Activated naive CD4-positive, alpha-beta T cell treated with anti-CD3 and anti-CD28 coated beads, Interleukin-2, amount 50 U/mL, for 24 hours (primary cell): ENCODE data around the gene PLA2R1.

Experiments
- H3K27ac Mint-ChIP-seq: one replicate; pipeline ENCODE4 v1.8.0; 2021; ENCODE audit warnings: mild to moderate bottlenecking, mixed read lengths
- H3K27me3 Mint-ChIP-seq: one replicate; pipeline ENCODE4 v1.8.0; 2021; ENCODE audit warnings: mixed read lengths
- H3K36me3 Mint-ChIP-seq: one replicate; pipeline ENCODE4 v1.8.0; 2021; ENCODE audit warnings: mixed read lengths
- H3K4me1 Mint-ChIP-seq: one replicate; pipeline ENCODE4 v1.8.0; 2021; ENCODE audit warnings: mixed read lengths
- H3K4me3 Mint-ChIP-seq: one replicate; pipeline ENCODE4 v1.8.0; 2021; ENCODE audit warnings: mild to moderate bottlenecking, mixed read lengths
- H3K9me3 Mint-ChIP-seq: one replicate; pipeline ENCODE4 v1.8.0; 2021; ENCODE audit warnings: mixed read lengths

Gene PLA2R1

GRCh38 chr2:160019374-160020090 lies 42.9 kb downstream of the PLA2R1 start:
- Mint-ChIP-seq H3K4me3 (no peak overlapping the region), H3K9me3 (no peaks in the 10 kb centered on the region), H3K36me3 (no peaks in the 10 kb centered on the region), H3K4me1 (no peaks in the 10 kb centered on the region), H3K27ac (no peak overlapping the region), H3K27me3 (peaks cover 15% of the 10 kb centered on the region)

DNA sequence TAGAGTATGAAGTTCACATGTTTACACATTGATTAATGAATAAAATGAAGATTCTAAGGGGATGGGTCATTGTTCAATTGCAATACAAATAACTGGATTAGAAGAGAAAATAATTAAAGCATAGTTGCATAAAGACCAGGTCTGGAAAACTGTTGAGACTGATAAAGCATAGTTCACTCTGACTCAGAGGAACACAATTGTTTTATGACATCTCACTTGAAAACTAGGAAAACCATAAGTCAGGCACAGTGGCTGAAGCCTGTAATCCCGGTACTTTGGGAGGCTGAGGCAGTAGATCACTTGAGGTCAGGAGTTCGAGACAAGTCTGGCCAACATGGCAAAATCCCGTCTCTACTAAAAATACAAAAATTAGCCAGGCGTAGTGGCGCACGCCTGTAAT lies 46.7 kb downstream of the PLA2R1 start:
- Mint-ChIP-seq H3K4me1 (no peaks in the 10 kb centered on the region), H3K9me3 (no peaks in the 10 kb centered on the region), H3K27me3 (peaks cover 11% of the 10 kb centered on the region), H3K4me3 (no peak overlapping the region), H3K36me3 (no peaks in the 10 kb centered on the region), H3K27ac (no peak overlapping the region)

- Mint-ChIP-seq H3K36me3 (no peaks in the 10 kb centered on the region), H3K4me1 (no peaks in the 10 kb centered on the region), H3K9me3 (peaks cover 3% of the 10 kb centered on the region), H3K27ac (no peak overlapping the region), H3K4me3 (no peak overlapping the region), H3K27me3 (peaks cover 14% of the 10 kb centered on the region)
Measured at GRCh38 chr2:160014227-160014626, 48.2 kb downstream of the PLA2R1 start.

- H3K27ac Mint-ChIP-seq = no peak overlapping the region
- no peaks in the 10 kb centered on the region for H3K4me1 Mint-ChIP-seq
- H3K36me3 Mint-ChIP-seq = no peaks in the 10 kb centered on the region
- H3K9me3 Mint-ChIP-seq = peaks cover 5% of the 10 kb centered on the region
- no peak overlapping the region for H3K4me3 Mint-ChIP-seq
- H3K27me3 Mint-ChIP-seq = peaks cover 20% of the 10 kb centered on the region
Measured at GRCh38 chr2:160010361-160011145, 51.9 kb downstream of the PLA2R1 start.

DNA sequence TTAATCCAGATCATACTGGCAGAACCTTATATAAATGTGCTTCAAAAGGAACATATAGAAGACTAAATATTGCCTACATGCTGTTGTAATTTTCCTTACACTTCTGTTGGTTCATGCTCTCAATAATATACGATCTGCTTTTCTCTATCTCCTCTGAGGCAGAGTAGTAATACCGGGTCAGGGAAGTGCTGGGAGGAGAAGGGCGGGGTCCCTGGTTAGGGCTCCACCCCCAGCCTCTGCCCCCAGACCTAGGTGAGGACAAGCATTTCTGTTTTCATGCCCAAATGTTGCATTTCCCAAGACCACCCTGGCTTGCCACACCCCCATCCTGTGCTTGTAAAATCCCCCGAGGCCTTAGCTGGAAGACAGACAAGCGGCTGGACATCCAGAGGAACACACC lies 55.3 kb downstream of the PLA2R1 start:
- H3K9me3 Mint-ChIP-seq = peaks cover 5% of the 10 kb centered on the region
- H3K4me1 Mint-ChIP-seq = no peaks in the 10 kb centered on the region
- no peak overlapping the region for H3K4me3 Mint-ChIP-seq
- H3K36me3 Mint-ChIP-seq = no peaks in the 10 kb centered on the region
- peaks cover 13% of the 10 kb centered on the region for H3K27me3 Mint-ChIP-seq
- H3K27ac Mint-ChIP-seq = no peak overlapping the region

DNA sequence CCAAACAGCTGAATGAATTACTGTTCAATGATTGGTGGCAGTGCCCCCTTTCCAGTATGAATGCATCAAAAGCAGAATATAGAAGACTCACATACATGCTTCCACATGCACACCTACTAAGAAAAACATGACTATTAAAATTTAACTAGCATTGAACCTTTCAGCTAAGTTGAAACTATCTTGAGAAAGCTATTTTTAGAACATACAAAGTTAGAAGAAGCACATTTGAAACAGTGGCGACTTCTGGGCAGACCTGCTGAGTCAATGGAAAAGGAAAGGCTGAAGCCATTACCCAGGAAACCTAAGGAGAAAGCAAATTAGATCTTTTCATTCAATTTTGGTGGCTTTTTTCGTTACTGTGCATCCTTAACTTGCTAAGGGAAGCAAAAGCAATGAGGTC lies 55.9 kb downstream of the PLA2R1 start:
- H3K27me3 Mint-ChIP-seq = peaks cover 11% of the 10 kb centered on the region
- H3K4me1 Mint-ChIP-seq = no peaks in the 10 kb centered on the region
- H3K9me3 Mint-ChIP-seq = peaks cover 5% of the 10 kb centered on the region
- no peak overlapping the region for H3K27ac Mint-ChIP-seq
- H3K36me3 Mint-ChIP-seq = no peaks in the 10 kb centered on the region
- H3K4me3 Mint-ChIP-seq = no peak overlapping the region

- no peak overlapping the region for H3K4me3 Mint-ChIP-seq
- no peaks in the 10 kb centered on the region for H3K36me3 Mint-ChIP-seq
- peaks cover 11% of the 10 kb centered on the region for H3K27me3 Mint-ChIP-seq
- H3K9me3 Mint-ChIP-seq = peaks cover 5% of the 10 kb centered on the region
- H3K27ac Mint-ChIP-seq = no peak overlapping the region
- H3K4me1 Mint-ChIP-seq = no peaks in the 10 kb centered on the region
Measured at GRCh38 chr2:160005908-160006307, 56.5 kb downstream of the PLA2R1 start.

DNA sequence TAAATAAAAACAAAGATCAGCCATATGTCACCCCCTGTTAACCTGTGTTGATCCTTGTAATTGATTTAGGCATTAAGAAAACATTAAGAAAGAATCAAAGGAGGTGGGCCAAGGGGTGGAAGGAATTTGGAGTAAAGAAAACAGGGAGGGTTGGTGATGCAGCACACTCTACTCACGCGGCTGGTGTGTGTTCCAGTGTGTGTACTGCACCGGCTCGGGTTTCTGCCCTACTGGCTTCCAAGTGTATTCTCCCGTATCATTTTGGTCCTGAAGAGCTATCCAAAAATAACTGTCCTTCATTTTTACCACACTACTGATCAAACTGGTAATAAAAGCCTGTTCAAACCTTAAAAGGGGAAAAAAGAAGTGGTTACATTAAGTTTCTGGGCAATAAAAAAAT lies 56.9 kb downstream of the PLA2R1 start:
- Mint-ChIP-seq H3K4me3 (no peak overlapping the region), H3K27me3 (peaks cover 11% of the 10 kb centered on the region), H3K9me3 (peaks cover 6% of the 10 kb centered on the region), H3K4me1 (no peaks in the 10 kb centered on the region), H3K36me3 (no peaks in the 10 kb centered on the region), H3K27ac (no peak overlapping the region)

GRCh38 chr2:159998961-159999360 lies 63.5 kb downstream of the PLA2R1 start:
- Mint-ChIP-seq H3K9me3 (peaks cover 5% of the 10 kb centered on the region), H3K4me1 (no peaks in the 10 kb centered on the region), H3K36me3 (no peaks in the 10 kb centered on the region), H3K27ac (no peak overlapping the region), H3K27me3 (peaks cover 9% of the 10 kb centered on the region), H3K4me3 (no peak overlapping the region)

DNA sequence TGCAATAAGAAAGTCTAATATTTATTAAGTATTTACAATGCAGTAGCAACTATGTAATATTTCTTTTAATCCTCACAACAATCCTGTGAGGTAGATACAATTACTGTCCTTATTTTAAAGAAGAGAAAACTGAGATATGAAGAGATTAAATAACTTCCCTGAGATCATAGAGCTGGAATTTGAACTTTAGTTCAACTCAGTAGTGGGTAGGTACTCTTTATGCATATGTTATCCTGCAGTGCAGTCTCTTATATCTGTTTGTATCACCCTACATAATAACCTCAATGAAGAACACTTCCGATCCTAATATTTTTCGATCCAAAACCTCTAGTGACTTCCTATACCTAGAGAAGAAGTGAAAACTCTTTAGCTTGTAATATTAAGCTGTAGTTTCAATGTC lies 64.2 kb downstream of the PLA2R1 start:
- peaks cover 12% of the 10 kb centered on the region for H3K27me3 Mint-ChIP-seq
- H3K9me3 Mint-ChIP-seq = peaks cover 5% of the 10 kb centered on the region
- H3K4me3 Mint-ChIP-seq = no peak overlapping the region
- no peak overlapping the region for H3K27ac Mint-ChIP-seq
- no peaks in the 10 kb centered on the region for H3K4me1 Mint-ChIP-seq
- no peaks in the 10 kb centered on the region for H3K36me3 Mint-ChIP-seq

- Mint-ChIP-seq H3K9me3 (peaks cover 5% of the 10 kb centered on the region), H3K4me3 (no peak overlapping the region), H3K36me3 (no peaks in the 10 kb centered on the region), H3K27me3 (peaks cover 12% of the 10 kb centered on the region), H3K4me1 (no peaks in the 10 kb centered on the region), H3K27ac (no peak overlapping the region)
Measured at GRCh38 chr2:159996792-159997546, 65.4 kb downstream of the PLA2R1 start.

DNA sequence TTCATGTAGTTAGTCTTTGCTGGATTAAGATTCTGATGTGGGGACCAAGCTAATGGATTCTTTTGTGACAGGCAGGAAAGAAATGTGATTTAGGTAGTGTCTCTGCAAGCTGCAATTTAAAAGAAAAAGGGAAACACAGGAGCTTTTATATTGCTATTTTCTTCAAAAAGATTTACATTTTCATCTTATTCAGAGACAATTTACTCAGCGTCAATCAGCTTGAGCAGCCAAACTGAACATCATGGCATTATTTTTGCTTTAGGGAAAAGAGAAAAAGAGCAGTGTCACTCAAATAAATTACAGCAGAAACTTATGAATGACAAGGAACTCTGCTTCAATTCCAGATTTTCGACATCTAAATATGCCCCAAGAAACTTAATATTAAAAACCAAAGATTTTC lies 67.4 kb downstream of the PLA2R1 start:
- Mint-ChIP-seq H3K27me3 (peaks cover 12% of the 10 kb centered on the region), H3K4me1 (no peaks in the 10 kb centered on the region), H3K36me3 (no peaks in the 10 kb centered on the region), H3K9me3 (no peaks in the 10 kb centered on the region), H3K27ac (no peak overlapping the region), H3K4me3 (no peak overlapping the region)

GRCh38 chr2:159989249-159989648 lies 73.2 kb downstream of the PLA2R1 start:
- no peaks in the 10 kb centered on the region for H3K36me3 Mint-ChIP-seq

GRCh38 chr2:159988412-159988970 lies 73.9 kb downstream of the PLA2R1 start:
- Mint-ChIP-seq H3K27ac (no peak overlapping the region), H3K9me3 (no peaks in the 10 kb centered on the region), H3K27me3 (peaks cover 12% of the 10 kb centered on the region), H3K4me1 (no peaks in the 10 kb centered on the region), H3K4me3 (no peak overlapping the region), H3K36me3 (no peaks in the 10 kb centered on the region)

More at GRCh38 chr2:159989249-159989648, 73.2 kb downstream of the PLA2R1 start:
- Mint-ChIP-seq H3K27ac (no peak overlapping the region), H3K9me3 (no peaks in the 10 kb centered on the region), H3K4me3 (no peak overlapping the region), H3K4me1 (no peaks in the 10 kb centered on the region), H3K27me3 (peaks cover 14% of the 10 kb centered on the region)

DNA sequence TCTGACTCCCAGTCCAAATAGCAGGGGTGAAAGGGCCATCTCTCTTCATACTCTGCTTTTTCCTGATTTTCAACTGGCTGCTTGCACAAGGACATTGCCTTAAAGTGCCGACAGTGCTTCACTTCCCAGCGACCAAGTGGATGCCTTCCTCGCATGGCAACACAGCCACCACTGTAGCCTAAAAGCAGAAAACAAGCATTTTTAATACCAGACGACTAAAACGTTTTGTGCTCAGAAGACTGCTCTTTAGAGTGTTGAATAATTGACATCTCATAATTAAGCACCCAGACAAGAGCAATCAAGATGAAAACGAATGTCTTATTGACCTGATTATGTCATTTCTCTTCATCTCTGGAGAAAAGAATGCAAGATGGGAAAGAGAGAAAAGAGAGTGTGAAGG lies 75.2 kb downstream of the PLA2R1 start:
- peaks cover 10% of the 10 kb centered on the region for H3K27me3 Mint-ChIP-seq
- no peaks in the 10 kb centered on the region for H3K4me1 Mint-ChIP-seq
- no peak overlapping the region for H3K4me3 Mint-ChIP-seq
- H3K36me3 Mint-ChIP-seq = no peaks in the 10 kb centered on the region
- H3K27ac Mint-ChIP-seq = no peak overlapping the region
- no peaks in the 10 kb centered on the region for H3K9me3 Mint-ChIP-seq
